GM12878 (cell line): ENCODE data around the gene MOGAT3. TPM values are rescaled to one million over a fixed set of nuclear protein-coding genes. Genes with fewer than 3 reads are reported as not detected.

Experiments used
- ATAC-seq: fragments of 200-7000 bp; cut with Tn5 transposase; 3 replicates; pipeline ENCODE4 v1.9.1; 2020; ENCODE audit warnings: mild to moderate bottlenecking, moderate library complexity
- BruUV-seq: library from RNA; stranded (reverse); fragments of 400-500 nt; replicated peaks from 2 replicates; lab custom pipeline; 2021; lab: Mats Ljungman, UMichigan
- CTCF ChIA-PET: fragments of 300-600 bp; sonication (Branson Sonifier 250); formaldehyde crosslinking; extraction: SDS; loops from one replicate; lab custom pipeline; 2021; ENCODE audit warnings: inconsistent platforms; lab: Yijun Ruan, JAX
- POLR2A ChIA-PET: fragments of 350-600 bp; formaldehyde crosslinking; extraction: SDS; loops from one replicate; lab custom pipeline; 2021; ENCODE audit warnings: inconsistent platforms; lab: Charles Lee
- RAD21 ChIA-PET: fragments of 300-600 bp; sonication (Branson Sonifier 250); formaldehyde crosslinking; loops from one replicate; lab custom pipeline; 2023; ENCODE audit warnings: antibody characterized with exemption; ENCODE audit not compliant: unreplicated experiment; lab: Charles Lee
- SMC1A ChIA-PET: fragments of 300-600 bp; sonication (Branson Sonifier 250); formaldehyde crosslinking; loops from one replicate; lab custom pipeline; 2023; ENCODE audit not compliant: unreplicated experiment, uncharacterized antibody; lab: Charles Lee
- DNase-seq: peaks from one replicate; pipeline ENCODE4 v3.0.0-alpha.2; 2011; ENCODE audit warnings: low read depth, low spot score
- FAIRE-seq: peaks from 3 replicates; lab custom pipeline; 2011; peaks lifted over from hg19 to GRCh38; lab: Jason Lieb, UNC
- H2AFZ ChIP-seq: 2 replicates; pipeline ENCODE4 v1.6.0; 2011; ENCODE audit warnings: low read depth, low read length, control low read depth; ENCODE audit not compliant: control insufficient read depth
- H3K27ac ChIP-seq: 2 replicates; pipeline ENCODE4 v1.5.1; 2011; ENCODE audit warnings: control low read depth; ENCODE audit not compliant: control insufficient read depth, insufficient read depth
- H3K27me3 ChIP-seq, 2 experiments: replicated peaks in 1 of 2; 2 replicates each; pipeline versions ENCODE4 v1.6.0 to v1.6.1; 2011; ENCODE audit warnings: low read length in 1 of 2; ENCODE audit not compliant: control insufficient read depth in 2 of 2, insufficient read depth in 2 of 2
- H3K36me3 ChIP-seq, 2 experiments: 2 replicates each; pipeline ENCODE4 v1.5.1; 2011; ENCODE audit warnings: low read length in 1 of 2; ENCODE audit not compliant: control insufficient read depth in 2 of 2, insufficient read depth in 2 of 2
- H3K4me1 ChIP-seq: 2 replicates; pipeline ENCODE4 v1.6.1; 2011; ENCODE audit warnings: mild to moderate bottlenecking, low read length, moderate library complexity, mixed read lengths; ENCODE audit not compliant: control insufficient read depth, insufficient read depth
- H3K4me2 ChIP-seq: 2 replicates; pipeline ENCODE4 v1.6.0; 2011; ENCODE audit warnings: control low read depth; ENCODE audit not compliant: control insufficient read depth, insufficient read depth
- H3K4me3 ChIP-seq: fragments of 200-600 bp; sonication (generic); 2 replicates; pipeline ENCODE4 v1.5.1; 2016
- H3K79me2 ChIP-seq: 2 replicates; pipeline ENCODE4 v1.6.0; 2011; ENCODE audit warnings: low read length; ENCODE audit not compliant: control insufficient read depth, insufficient read depth
- H3K9ac ChIP-seq: 2 replicates; pipeline ENCODE4 v1.8.0; 2011; ENCODE audit warnings: low read length, control low read depth, mixed read lengths; ENCODE audit not compliant: control insufficient read depth, insufficient read depth
- H3K9me3 ChIP-seq: replicated peaks from 3 replicates; pipeline ENCODE4 v1.5.1; 2011; ENCODE audit warnings: mild to moderate bottlenecking, low read length; ENCODE audit not compliant: control insufficient read depth, insufficient read depth
- H4K20me1 ChIP-seq: 2 replicates; pipeline ENCODE4 v1.6.0; 2011; ENCODE audit not compliant: control insufficient read depth, insufficient read depth
- BHLHE40 ChIP-seq, 2 experiments: fragments of 450-650 bp in 1 of 2; IDR thresholded peaks; 2 replicates each; pipeline ENCODE4 v1.6.1; 2011 to 2017; ENCODE audit warnings: low read depth in 2 of 2, borderline replicate concordance in 1 of 2, improper control_type of control experiment in 1 of 2, low read length in 1 of 2, mild to moderate bottlenecking in 1 of 2
- CHD2 ChIP-seq: IDR thresholded peaks from 2 replicates; pipeline ENCODE4 v1.6.1; 2011; ENCODE audit warnings: low read depth, low read length, improper control_type of control experiment, borderline replicate concordance
- IKZF2 ChIP-seq, 2 experiments: fragments of 450-650 bp; IDR thresholded peaks; 2 replicates each; pipeline ENCODE4 v1.6.1; 2017; ENCODE audit warnings: mild to moderate bottlenecking in 2 of 2, moderate library complexity in 2 of 2
- NRF1 ChIP-seq: conservative IDR thresholded peaks from 2 replicates; pipeline ENCODE4 v1.6.1; 2011; ENCODE audit warnings: mild to moderate bottlenecking, low read depth, low read length, improper control_type of control experiment
- PAX8 ChIP-seq: fragments of 450-650 bp; IDR thresholded peaks from 2 replicates; pipeline ENCODE4 v1.6.1; 2017; ENCODE audit warnings: mild to moderate bottlenecking, moderate library complexity
- POLR2A ChIP-seq: IDR thresholded peaks from 2 replicates; pipeline ENCODE4 v1.6.1; 2011; ENCODE audit warnings: low read depth, mild to moderate bottlenecking, low read length
- POU2F2 ChIP-seq: IDR thresholded peaks from 3 replicates; pipeline ENCODE4 v1.6.1; 2011; ENCODE audit warnings: low read depth, mild to moderate bottlenecking, low read length, borderline replicate concordance
- SREBF1 ChIP-seq: IDR thresholded peaks from 2 replicates; pipeline ENCODE4 v1.6.1; 2012; ENCODE audit warnings: mild to moderate bottlenecking, low read length
- TCF7 ChIP-seq: IDR thresholded peaks from 2 replicates; pipeline ENCODE4 v1.6.1; 2014; ENCODE audit warnings: antibody characterized with exemption, borderline replicate concordance
- WGBS: methylation state at CpG from one replicate; pipeline ENCODE4 v1.1.6; 2016; ENCODE audit warnings: low lambda C conversion rate; ENCODE audit not compliant: insufficient replicate concordance, insufficient coverage; ENCODE audit errors: missing lambda C conversion rate; 5-methylcytosine and 5-hydroxymethylcytosine counted together
- in situ Hi-C: fragments of 300-500 bp; cut with MboI; formaldehyde crosslinking; loops from 9 replicates; pipeline ENCODE4 v1.14.3; 2018; ENCODE audit warnings: mixed read lengths
- intact Hi-C: fragments of 100-400 bp; cut with micrococcal nuclease; formaldehyde crosslinking; loops from one replicate; pipeline ENCODE4 v1.14.2; 2022; ENCODE audit not compliant: unreplicated experiment
- polyA plus RNA-seq, 11 experiments: library from polyadenylated mRNA; depleted of rRNA in 4 of 11; unstranded in 6 of 11; stranded (reverse) in 5 of 11; fragments of >200 nt; fragmentation: Nextera tagmentation in 4 of 11; fragmentation: Illumina TruSeq in 1 of 11; extraction: Ambion mirVana in 4 of 11; extraction: Trizol in 1 of 11; gene quantifications; 1 replicate in 1 of 11; 2 replicates in 10 of 11; pipeline versions ENCODE4 v1.2.1 to v1.2.3, GENCODE V29; 2011 to 2016; ENCODE audit warnings: inconsistent platforms in 2 of 11, missing spikeins in 2 of 11, low read depth in 1 of 11
- total RNA-seq, 4 experiments: library from RNA; depleted of rRNA in 3 of 4; stranded (reverse); fragments of >200 nt in 3 of 4; fragmentation: Illumina TruSeq in 1 of 4; extraction: Trizol in 1 of 4; gene quantifications; 2 replicates each; pipeline versions ENCODE4 v1.2.1 to v1.2.3, GENCODE V29; 2013 to 2021
- TF ChIP-seq, protein P1 (sequence below): IDR thresholded peaks from 2 replicates; pipeline ENCODE4 v1.6.1; 2012; ENCODE audit warnings: improper control_type of control experiment, low read depth, low read length; ENCODE audit not compliant: insufficient replicate concordance
- TF ChIP-seq, protein P2 (sequence below): fragments of 450-650 bp; IDR thresholded peaks from 2 replicates; pipeline ENCODE4 v1.6.1; 2017; ENCODE audit warnings: mild to moderate bottlenecking
- TF ChIP-seq, protein P3 (sequence below): fragments of 450-650 bp; IDR thresholded peaks from 2 replicates; pipeline ENCODE4 v1.6.1; 2016; ENCODE audit warnings: mild to moderate bottlenecking
- TF ChIP-seq, protein P4 (sequence below): IDR thresholded peaks from 2 replicates; pipeline ENCODE4 v1.6.1; 2011; ENCODE audit warnings: borderline replicate concordance, low read depth, mild to moderate bottlenecking, moderate library complexity, mixed read lengths, low read length; ENCODE audit not compliant: insufficient read depth; ENCODE audit errors: extremely low read length

The MOGAT3 gene
- total and polyA plus RNA-seq, 10 of the 15 experiments (the other 5 are each of a cell fraction or from before 2014, with no cell fraction given): 0.11 TPM; not detected in 9

DNA sequence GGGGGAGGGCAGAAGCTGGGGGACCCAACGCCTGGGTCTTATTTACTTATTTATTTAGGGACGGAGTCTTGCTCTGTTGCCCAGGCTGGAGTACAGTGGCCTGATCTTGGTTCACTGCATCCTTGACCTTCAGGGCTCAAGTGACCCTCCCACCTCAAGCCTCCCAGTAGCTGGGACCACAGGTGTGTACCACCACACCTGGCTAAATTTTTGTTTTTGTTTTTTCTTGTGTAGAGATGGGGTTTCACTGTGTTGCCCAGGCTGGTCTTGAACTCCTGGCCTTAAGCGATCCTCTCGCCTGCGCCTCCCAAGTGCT, 1.7 kb upstream of the MOGAT3 start:
- ATAC-seq (no peak), FAIRE-seq (no peak), DNase-seq (no peak)
- Histone ChIP-seq H4K20me1 (no peaks in the 10 kb centered on the region), H3K4me3 (no peak overlapping the region), H3K9ac (no peak overlapping the region), H3K27ac (no peak overlapping the region), H3K27me3 (peaks cover 0 to 9% of the 10 kb centered on the region in 2 experiments; a peak in 2 of 4 replicates), H3K9me3 (no peaks in the 10 kb centered on the region), H2AFZ (no peak overlapping the region), H3K4me2 (no peak overlapping the region), H3K79me2 (no peaks in the 10 kb centered on the region), H3K36me3 (no peaks in the 10 kb centered on the region), H3K4me1 (no peaks in the 10 kb centered on the region; the same call in 1 of the 2 replicates)
- ChIA-PET CTCF (interaction anchor here (4.1 kb wide), 1 partner anchor 10 kb away, joined by 18 read pairs; no protein-coding TSS in a partner anchor), SMC1A (interaction anchor here (1.7 kb wide), 1 partner anchor 15 kb away, joined by 5 read pairs; the partner anchor contains the start of genes PLOD3 and ZNHIT1), POLR2A (no interaction called here), RAD21 (no interaction called here)
- TF ChIP-seq, protein P1, sequence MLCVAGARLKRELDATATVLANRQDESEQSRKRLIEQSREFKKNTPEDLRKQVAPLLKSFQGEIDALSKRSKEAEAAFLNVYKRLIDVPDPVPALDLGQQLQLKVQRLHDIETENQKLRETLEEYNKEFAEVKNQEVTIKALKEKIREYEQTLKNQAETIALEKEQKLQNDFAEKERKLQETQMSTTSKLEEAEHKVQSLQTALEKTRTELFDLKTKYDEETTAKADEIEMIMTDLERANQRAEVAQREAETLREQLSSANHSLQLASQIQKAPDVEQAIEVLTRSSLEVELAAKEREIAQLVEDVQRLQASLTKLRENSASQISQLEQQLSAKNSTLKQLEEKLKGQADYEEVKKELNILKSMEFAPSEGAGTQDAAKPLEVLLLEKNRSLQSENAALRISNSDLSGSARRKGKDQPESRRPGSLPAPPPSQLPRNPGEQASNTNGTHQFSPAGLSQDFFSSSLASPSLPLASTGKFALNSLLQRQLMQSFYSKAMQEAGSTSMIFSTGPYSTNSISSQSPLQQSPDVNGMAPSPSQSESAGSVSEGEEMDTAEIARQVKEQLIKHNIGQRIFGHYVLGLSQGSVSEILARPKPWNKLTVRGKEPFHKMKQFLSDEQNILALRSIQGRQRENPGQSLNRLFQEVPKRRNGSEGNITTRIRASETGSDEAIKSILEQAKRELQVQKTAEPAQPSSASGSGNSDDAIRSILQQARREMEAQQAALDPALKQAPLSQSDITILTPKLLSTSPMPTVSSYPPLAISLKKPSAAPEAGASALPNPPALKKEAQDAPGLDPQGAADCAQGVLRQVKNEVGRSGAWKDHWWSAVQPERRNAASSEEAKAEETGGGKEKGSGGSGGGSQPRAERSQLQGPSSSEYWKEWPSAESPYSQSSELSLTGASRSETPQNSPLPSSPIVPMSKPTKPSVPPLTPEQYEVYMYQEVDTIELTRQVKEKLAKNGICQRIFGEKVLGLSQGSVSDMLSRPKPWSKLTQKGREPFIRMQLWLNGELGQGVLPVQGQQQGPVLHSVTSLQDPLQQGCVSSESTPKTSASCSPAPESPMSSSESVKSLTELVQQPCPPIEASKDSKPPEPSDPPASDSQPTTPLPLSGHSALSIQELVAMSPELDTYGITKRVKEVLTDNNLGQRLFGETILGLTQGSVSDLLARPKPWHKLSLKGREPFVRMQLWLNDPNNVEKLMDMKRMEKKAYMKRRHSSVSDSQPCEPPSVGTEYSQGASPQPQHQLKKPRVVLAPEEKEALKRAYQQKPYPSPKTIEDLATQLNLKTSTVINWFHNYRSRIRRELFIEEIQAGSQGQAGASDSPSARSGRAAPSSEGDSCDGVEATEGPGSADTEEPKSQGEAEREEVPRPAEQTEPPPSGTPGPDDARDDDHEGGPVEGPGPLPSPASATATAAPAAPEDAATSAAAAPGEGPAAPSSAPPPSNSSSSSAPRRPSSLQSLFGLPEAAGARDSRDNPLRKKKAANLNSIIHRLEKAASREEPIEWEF: no peak
- TF ChIP-seq, protein P2, sequence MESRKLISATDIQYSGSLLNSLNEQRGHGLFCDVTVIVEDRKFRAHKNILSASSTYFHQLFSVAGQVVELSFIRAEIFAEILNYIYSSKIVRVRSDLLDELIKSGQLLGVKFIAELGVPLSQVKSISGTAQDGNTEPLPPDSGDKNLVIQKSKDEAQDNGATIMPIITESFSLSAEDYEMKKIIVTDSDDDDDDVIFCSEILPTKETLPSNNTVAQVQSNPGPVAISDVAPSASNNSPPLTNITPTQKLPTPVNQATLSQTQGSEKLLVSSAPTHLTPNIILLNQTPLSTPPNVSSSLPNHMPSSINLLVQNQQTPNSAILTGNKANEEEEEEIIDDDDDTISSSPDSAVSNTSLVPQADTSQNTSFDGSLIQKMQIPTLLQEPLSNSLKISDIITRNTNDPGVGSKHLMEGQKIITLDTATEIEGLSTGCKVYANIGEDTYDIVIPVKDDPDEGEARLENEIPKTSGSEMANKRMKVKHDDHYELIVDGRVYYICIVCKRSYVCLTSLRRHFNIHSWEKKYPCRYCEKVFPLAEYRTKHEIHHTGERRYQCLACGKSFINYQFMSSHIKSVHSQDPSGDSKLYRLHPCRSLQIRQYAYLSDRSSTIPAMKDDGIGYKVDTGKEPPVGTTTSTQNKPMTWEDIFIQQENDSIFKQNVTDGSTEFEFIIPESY: no peak
- TF ChIP-seq, protein P3, sequence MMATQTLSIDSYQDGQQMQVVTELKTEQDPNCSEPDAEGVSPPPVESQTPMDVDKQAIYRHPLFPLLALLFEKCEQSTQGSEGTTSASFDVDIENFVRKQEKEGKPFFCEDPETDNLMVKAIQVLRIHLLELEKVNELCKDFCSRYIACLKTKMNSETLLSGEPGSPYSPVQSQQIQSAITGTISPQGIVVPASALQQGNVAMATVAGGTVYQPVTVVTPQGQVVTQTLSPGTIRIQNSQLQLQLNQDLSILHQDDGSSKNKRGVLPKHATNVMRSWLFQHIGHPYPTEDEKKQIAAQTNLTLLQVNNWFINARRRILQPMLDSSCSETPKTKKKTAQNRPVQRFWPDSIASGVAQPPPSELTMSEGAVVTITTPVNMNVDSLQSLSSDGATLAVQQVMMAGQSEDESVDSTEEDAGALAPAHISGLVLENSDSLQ: no peak
- TF ChIP-seq, protein P4, sequence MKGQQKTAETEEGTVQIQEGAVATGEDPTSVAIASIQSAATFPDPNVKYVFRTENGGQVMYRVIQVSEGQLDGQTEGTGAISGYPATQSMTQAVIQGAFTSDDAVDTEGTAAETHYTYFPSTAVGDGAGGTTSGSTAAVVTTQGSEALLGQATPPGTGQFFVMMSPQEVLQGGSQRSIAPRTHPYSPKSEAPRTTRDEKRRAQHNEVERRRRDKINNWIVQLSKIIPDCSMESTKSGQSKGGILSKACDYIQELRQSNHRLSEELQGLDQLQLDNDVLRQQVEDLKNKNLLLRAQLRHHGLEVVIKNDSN: no peak
- TF ChIP-seq POLR2A (no peak), SREBF1 (no peak), IKZF2 (IDR thresholded peaks at IDR 0.05) (no peak), NRF1 (no peak), POU2F2 (no peak), PAX8 (no peak), CHD2 (no peak), TCF7 (no peak), BHLHE40 (IDR thresholded peaks at IDR 0.05; ENCODE audit: borderline replicate concordance in 1 of 2, low read depth in 2 of 2, low read length in 1 of 2) (no peak)
- intact Hi-C loops: no loop called here
- in situ Hi-C loops: no loop called here
- BruUV-seq: no TSS peak
- 85% methylated on average over 5 of the region's 5 CpGs for WGBS
